GM19468 (cell line): ENCODE results near the gene GZMB.
"Not testable (repeated sequence)": the region's sequence is repeated elsewhere in the genome, so short reads cannot be mapped to it uniquely, and the experiment has no call there.

Experiments used
- ATAC-seq: cut with Tn5 transposase; IDR thresholded peaks from one replicate; pipeline ENCODE4 v1.9.1; 2021; ENCODE audit warnings: mild to moderate bottlenecking, moderate library complexity, moderate number of reproducible peaks; ENCODE audit not compliant: unreplicated experiment; ENCODE audit errors: extremely low read depth

The GZMB gene

GRCh38 chr14:24632336-24632735 is 1.7 kb downstream of the GZMB start:
- ATAC-seq, result no peak

- no peak for ATAC-seq
These were observed 2.1 kb downstream of the GZMB start for GRCh38 chr14:24631749-24632335.

- no peak for ATAC-seq
These were observed 3.0 kb downstream of the GZMB start for GRCh38 chr14:24630872-24631477.

GRCh38 chr14:24630087-24630871 is 3.7 kb downstream of the GZMB start:
- ATAC-seq, result no peak

- no peak for ATAC-seq
These were observed 4.5 kb downstream of the GZMB start for GRCh38 chr14:24629521-24629920.

- no peak for ATAC-seq
These were observed 20.2 kb downstream of the GZMB start for GRCh38 chr14:24613747-24614146.

- ATAC-seq, result no peak
These were observed 20.7 kb downstream of the GZMB start for GRCh38 chr14:24613241-24613640.

- ATAC-seq, result no peak
These were observed 21.8 kb downstream of the GZMB start for GRCh38 chr14:24612196-24612595.

GRCh38 chr14:24609655-24610344 is 24.2 kb downstream of the GZMB start, which contains the start of gene GZMH:
GZMH (minus strand) TSS chr14:24609685; CDS start chr14:24609613, 72 bp downstream.
- ATAC-seq, result no peak

GRCh38 chr14:24607635-24608514 is 26.1 kb downstream of the GZMB start:
- no peak for ATAC-seq

- no peak for ATAC-seq
These were observed 26.9 kb downstream of the GZMB start for GRCh38 chr14:24607081-24607480.

GRCh38 chr14:24606297-24606696 is 27.7 kb downstream of the GZMB start:
- no peak for ATAC-seq

- no peak for ATAC-seq
These were observed 28.4 kb downstream of the GZMB start for GRCh38 chr14:24605435-24606190.

- ATAC-seq, result no peak
These were observed 36.6 kb downstream of the GZMB start for GRCh38 chr14:24597403-24597802.

GRCh38 chr14:24595073-24595808 is 38.7 kb downstream of the GZMB start:
- no peak for ATAC-seq

- ATAC-seq, result not testable (repeated sequence)
These were observed 43.0 kb downstream of the GZMB start for GRCh38 chr14:24591004-24591403.

GRCh38 chr14:24584402-24584801 is 49.6 kb downstream of the GZMB start:
- not testable (repeated sequence) for ATAC-seq
